ENCODE results near the gene ZNF391.

DNA sequence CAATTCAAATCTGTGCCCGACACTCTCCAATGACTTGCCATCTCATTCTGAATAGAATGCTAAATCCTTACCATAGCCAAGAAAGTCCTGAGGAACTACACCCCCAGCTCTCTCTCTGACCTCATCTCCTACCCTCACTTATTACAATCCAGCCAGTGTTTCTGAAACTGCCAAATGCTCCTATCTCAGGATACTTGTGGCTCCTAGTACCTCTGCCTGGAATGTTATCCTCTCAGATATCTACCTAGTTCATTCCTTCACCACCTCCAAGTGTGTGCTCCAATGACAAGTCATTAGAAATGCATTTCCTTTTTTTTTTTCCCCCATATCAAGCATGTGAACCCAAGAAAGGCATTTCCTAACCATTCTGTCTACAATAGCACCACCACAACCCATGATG lies 59.9 kb downstream of the ZNF391 start:
- TF ChIP-seq, protein P1, sequence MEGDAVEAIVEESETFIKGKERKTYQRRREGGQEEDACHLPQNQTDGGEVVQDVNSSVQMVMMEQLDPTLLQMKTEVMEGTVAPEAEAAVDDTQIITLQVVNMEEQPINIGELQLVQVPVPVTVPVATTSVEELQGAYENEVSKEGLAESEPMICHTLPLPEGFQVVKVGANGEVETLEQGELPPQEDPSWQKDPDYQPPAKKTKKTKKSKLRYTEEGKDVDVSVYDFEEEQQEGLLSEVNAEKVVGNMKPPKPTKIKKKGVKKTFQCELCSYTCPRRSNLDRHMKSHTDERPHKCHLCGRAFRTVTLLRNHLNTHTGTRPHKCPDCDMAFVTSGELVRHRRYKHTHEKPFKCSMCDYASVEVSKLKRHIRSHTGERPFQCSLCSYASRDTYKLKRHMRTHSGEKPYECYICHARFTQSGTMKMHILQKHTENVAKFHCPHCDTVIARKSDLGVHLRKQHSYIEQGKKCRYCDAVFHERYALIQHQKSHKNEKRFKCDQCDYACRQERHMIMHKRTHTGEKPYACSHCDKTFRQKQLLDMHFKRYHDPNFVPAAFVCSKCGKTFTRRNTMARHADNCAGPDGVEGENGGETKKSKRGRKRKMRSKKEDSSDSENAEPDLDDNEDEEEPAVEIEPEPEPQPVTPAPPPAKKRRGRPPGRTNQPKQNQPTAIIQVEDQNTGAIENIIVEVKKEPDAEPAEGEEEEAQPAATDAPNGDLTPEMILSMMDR (IDR thresholded peaks at IDR 0.05), result no peak
- TF ChIP-seq POLR2A (IDR thresholded peaks at IDR 0.05), result no peak

All from vagina (tissue), 2 donors.